GM19238 (cell line): ENCODE data around the gene TRUB2.
"Not testable (repeated sequence)": the region's sequence is repeated elsewhere in the genome, so short reads cannot be mapped to it uniquely, and the experiment has no call there.

Experiments
- DNase-seq: peaks from one replicate; pipeline ENCODE4 v3.0.0; 2011; ENCODE audit warnings: low spot score; ENCODE audit not compliant: insufficient read length

The TRUB2 gene

GRCh38 chr9:128341435-128341849 lies 19.2 kb upstream of the TRUB2 start:
- peak; percentile 87 for DNase-seq

GRCh38 chr9:128340691-128341434 lies 18.6 kb upstream of the TRUB2 start:
- DNase-seq: no peak

GRCh38 chr9:128339761-128340690 lies 17.8 kb upstream of the TRUB2 start, which contains the start of gene SLC27A4:
Gene SLC27A4, plus strand, starts transcription at chr9:128340527. Its CDS starts 2,606 bp downstream, at chr9:128343133.
- peak; percentile 94 for DNase-seq

GRCh38 chr9:128338852-128339614 lies 16.8 kb upstream of the TRUB2 start:
- DNase-seq: not testable (repeated sequence)

GRCh38 chr9:128337936-128338335 lies 15.7 kb upstream of the TRUB2 start:
- DNase-seq: no peak

- no peak for DNase-seq
Measured at GRCh38 chr9:128335914-128336313, 13.7 kb upstream of the TRUB2 start.

GRCh38 chr9:128335161-128335560 lies 12.9 kb upstream of the TRUB2 start:
- no peak for DNase-seq

GRCh38 chr9:128333451-128333869 lies 11.2 kb upstream of the TRUB2 start:
- DNase-seq: no peak

- DNase-seq: no peak
Measured at GRCh38 chr9:128325629-128326028, 3.4 kb upstream of the TRUB2 start.

- no peak for DNase-seq
Measured at GRCh38 chr9:128324401-128324800, 2.2 kb upstream of the TRUB2 start.

- DNase-seq: no peak
Measured at GRCh38 chr9:128323791-128324190, 1.5 kb upstream of the TRUB2 start.

GRCh38 chr9:128323212-128323730 lies 1.0 kb upstream of the TRUB2 start:
- DNase-seq: no peak

GRCh38 chr9:128321879-128322403 lies 306 bp downstream of the TRUB2 start:
- no peak for DNase-seq

- no peak for DNase-seq
Measured at GRCh38 chr9:128321343-128321742, 904 bp downstream of the TRUB2 start.

GRCh38 chr9:128317629-128318028 lies 4.6 kb downstream of the TRUB2 start:
- no peak for DNase-seq

GRCh38 chr9:128316421-128316820 lies 5.8 kb downstream of the TRUB2 start:
- no peak for DNase-seq

GRCh38 chr9:128314697-128315096 lies 7.5 kb downstream of the TRUB2 start:
- DNase-seq: no peak

- no peak for DNase-seq
Measured at GRCh38 chr9:128310461-128310860, 11.8 kb downstream of the TRUB2 start.

GRCh38 chr9:128309551-128309950 lies 12.7 kb downstream of the TRUB2 start:
- no peak for DNase-seq

GRCh38 chr9:128304971-128305288 lies 17.3 kb downstream of the TRUB2 start:
- no peak for DNase-seq
